Smooth muscle cell (in vitro differentiated cells): ENCODE data around the gene FBXW2. TPM values are rescaled to one million over a fixed set of nuclear protein-coding genes. Genes with fewer than 3 reads are reported as not detected.

Source experiments
- DNase-seq: peaks from one replicate; lab custom pipeline; 2025; ENCODE audit not compliant: unreplicated experiment; lab: John Stamatoyannopoulos, UW
- H2AFZ ChIP-seq: fragments of 200-600 bp; sonication (generic); 2 replicates; pipeline ENCODE4 v1.6.0; 2016; ENCODE audit warnings: antibody characterized with exemption, low read depth, mild to moderate bottlenecking
- H3F3A ChIP-seq: fragments of 200-600 bp; sonication (generic); 2 replicates; pipeline ENCODE4 v1.6.0; 2017; ENCODE audit warnings: antibody characterized with exemption, low read depth
- H3K27ac ChIP-seq: fragments of 200-600 bp; sonication (generic); 2 replicates; pipeline ENCODE4 v1.5.1; 2016; ENCODE audit warnings: low read depth, mild to moderate bottlenecking
- H3K27me3 ChIP-seq: fragments of 200-600 bp; sonication (generic); 2 replicates; pipeline ENCODE4 v1.6.1; 2016; ENCODE audit warnings: low read depth, mild to moderate bottlenecking
- H3K36me3 ChIP-seq: fragments of 200-600 bp; sonication (generic); 2 replicates; pipeline ENCODE4 v1.5.1; 2016; ENCODE audit warnings: low read depth
- H3K4me1 ChIP-seq: fragments of 200-600 bp; sonication (generic); 2 replicates; pipeline ENCODE4 v1.5.1; 2016; ENCODE audit warnings: low read depth
- H3K4me2 ChIP-seq: fragments of 200-600 bp; sonication (generic); 2 replicates; pipeline ENCODE4 v1.6.0; 2016; ENCODE audit warnings: mild to moderate bottlenecking
- H3K4me3 ChIP-seq: fragments of 200-600 bp; sonication (generic); 2 replicates; pipeline ENCODE4 v1.5.1; 2016; ENCODE audit warnings: mild to moderate bottlenecking
- H3K79me2 ChIP-seq: fragments of 200-600 bp; sonication (generic); 2 replicates; pipeline ENCODE4 v1.6.0; 2016; ENCODE audit warnings: low read depth, mild to moderate bottlenecking
- H3K9ac ChIP-seq: fragments of 200-600 bp; sonication (generic); 2 replicates; pipeline ENCODE4 v1.6.0; 2016; ENCODE audit warnings: low read depth
- H3K9me3 ChIP-seq: fragments of 200-600 bp; sonication (generic); replicated peaks from 2 replicates; pipeline ENCODE4 v1.5.1; 2016; ENCODE audit warnings: low read depth
- H4K20me1 ChIP-seq: fragments of 200-600 bp; sonication (generic); 2 replicates; pipeline ENCODE4 v1.6.0; 2016; ENCODE audit warnings: low read depth
- WGBS: methylation state at CpG from one replicate; pipeline ENCODE4 v1.1.7; 2016; ENCODE audit warnings: low lambda C conversion rate; 5-methylcytosine and 5-hydroxymethylcytosine counted together
- polyA plus RNA-seq: library from polyadenylated mRNA; unstranded; fragments of >200 nt; fragmentation: Nextera tagmentation; extraction: Ambion mirVana; gene quantifications from 2 replicates; pipeline ENCODE4 v1.2.1, GENCODE V29; 2016
- total RNA-seq: library from RNA; depleted of rRNA; stranded (reverse); fragments of >200 nt; gene quantifications from 2 replicates; pipeline ENCODE4 v1.2.3, GENCODE V29; 2014
- TF ChIP-seq, protein P1 (sequence below): fragments of 200-600 bp; sonication (generic); IDR thresholded peaks from 2 replicates; pipeline ENCODE4 v1.5.1; 2017; ENCODE audit warnings: borderline replicate concordance, mild to moderate bottlenecking, antibody characterized with exemption; ENCODE audit not compliant: insufficient read depth, poor library complexity, severe bottlenecking

The FBXW2 gene
- total and polyA plus RNA-seq, 2 experiments from 2014 or later = 22.1 to 35.4 TPM

GRCh38 chr9:120830151-120830550, 36.9 kb upstream of the FBXW2 start:
- DNase-seq = no peak
- H4K20me1 ChIP-seq = no peaks in the 10 kb centered on the region
- H3K79me2 ChIP-seq = no peaks in the 10 kb centered on the region
- no peaks in the 10 kb centered on the region for H3K27me3 ChIP-seq
- H3K9me3 ChIP-seq = no peaks in the 10 kb centered on the region
- no peaks in the 10 kb centered on the region for H3K36me3 ChIP-seq
- H3F3A ChIP-seq = no peaks in the 10 kb centered on the region
- H3K9ac ChIP-seq = no peak overlapping the region
- no peak overlapping the region for H3K27ac ChIP-seq
- H3K4me1 ChIP-seq = no peaks in the 10 kb centered on the region
- no peak overlapping the region for H2AFZ ChIP-seq
- WGBS = 96% methylated on average over 3 of the region's 3 CpGs
- TF ChIP-seq, protein P1, sequence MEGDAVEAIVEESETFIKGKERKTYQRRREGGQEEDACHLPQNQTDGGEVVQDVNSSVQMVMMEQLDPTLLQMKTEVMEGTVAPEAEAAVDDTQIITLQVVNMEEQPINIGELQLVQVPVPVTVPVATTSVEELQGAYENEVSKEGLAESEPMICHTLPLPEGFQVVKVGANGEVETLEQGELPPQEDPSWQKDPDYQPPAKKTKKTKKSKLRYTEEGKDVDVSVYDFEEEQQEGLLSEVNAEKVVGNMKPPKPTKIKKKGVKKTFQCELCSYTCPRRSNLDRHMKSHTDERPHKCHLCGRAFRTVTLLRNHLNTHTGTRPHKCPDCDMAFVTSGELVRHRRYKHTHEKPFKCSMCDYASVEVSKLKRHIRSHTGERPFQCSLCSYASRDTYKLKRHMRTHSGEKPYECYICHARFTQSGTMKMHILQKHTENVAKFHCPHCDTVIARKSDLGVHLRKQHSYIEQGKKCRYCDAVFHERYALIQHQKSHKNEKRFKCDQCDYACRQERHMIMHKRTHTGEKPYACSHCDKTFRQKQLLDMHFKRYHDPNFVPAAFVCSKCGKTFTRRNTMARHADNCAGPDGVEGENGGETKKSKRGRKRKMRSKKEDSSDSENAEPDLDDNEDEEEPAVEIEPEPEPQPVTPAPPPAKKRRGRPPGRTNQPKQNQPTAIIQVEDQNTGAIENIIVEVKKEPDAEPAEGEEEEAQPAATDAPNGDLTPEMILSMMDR = no peak
- H3K4me2 ChIP-seq = no peak overlapping the region
- no peak overlapping the region for H3K4me3 ChIP-seq

GRCh38 chr9:120829650-120830049, 36.4 kb upstream of the FBXW2 start:
- TF ChIP-seq, protein P1 = no peak
- Histone ChIP-seq H3K4me1 (no peaks in the 10 kb centered on the region), H3F3A (no peaks in the 10 kb centered on the region), H3K36me3 (no peaks in the 10 kb centered on the region), H3K4me2 (no peak overlapping the region), H2AFZ (no peak overlapping the region), H3K9me3 (no peaks in the 10 kb centered on the region), H3K9ac (no peak overlapping the region), H3K27me3 (no peaks in the 10 kb centered on the region), H3K27ac (no peak overlapping the region), H3K79me2 (no peaks in the 10 kb centered on the region), H4K20me1 (no peaks in the 10 kb centered on the region), H3K4me3 (no peak overlapping the region)
- 87% methylated on average over 1 of the region's 1 CpG for WGBS
- DNase-seq = no peak

DNA sequence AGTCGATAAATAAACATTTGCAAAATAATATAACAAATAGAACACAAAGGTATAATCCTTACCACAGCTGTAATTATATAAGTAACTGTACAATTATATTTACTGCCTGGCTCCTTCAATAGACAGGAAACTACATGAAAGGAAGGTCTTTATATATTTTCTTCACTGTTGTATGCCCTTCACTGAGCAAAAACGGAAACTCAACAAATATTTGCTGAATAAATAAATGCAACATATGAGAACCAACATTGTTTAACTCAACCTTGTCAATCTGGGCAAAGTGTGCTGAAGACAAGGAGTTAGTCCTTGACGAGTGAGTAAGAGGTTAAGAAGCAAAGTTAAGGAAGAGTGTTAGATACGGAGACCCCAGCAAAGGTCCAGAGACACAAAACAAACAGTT, 26.9 kb upstream of the FBXW2 start:
- no peak overlapping the region for H3K9ac ChIP-seq
- H3K4me3 ChIP-seq = no peak overlapping the region
- no peaks in the 10 kb centered on the region for H3K4me1 ChIP-seq
- no peaks in the 10 kb centered on the region for H3F3A ChIP-seq
- DNase-seq = no peak
- no peaks in the 10 kb centered on the region for H3K79me2 ChIP-seq
- H3K27ac ChIP-seq = no peak overlapping the region
- no peaks in the 10 kb centered on the region for H4K20me1 ChIP-seq
- no peak overlapping the region for H2AFZ ChIP-seq
- TF ChIP-seq, protein P1 = no peak
- no peaks in the 10 kb centered on the region for H3K9me3 ChIP-seq
- no peaks in the 10 kb centered on the region for H3K27me3 ChIP-seq
- WGBS = 91% methylated on average over 4 of the region's 4 CpGs
- no peak overlapping the region for H3K4me2 ChIP-seq
- no peaks in the 10 kb centered on the region for H3K36me3 ChIP-seq

- Histone ChIP-seq H3K36me3 (no peaks in the 10 kb centered on the region), H4K20me1 (no peaks in the 10 kb centered on the region), H2AFZ (no peak overlapping the region), H3K4me1 (no peaks in the 10 kb centered on the region), H3K4me2 (no peak overlapping the region), H3K79me2 (no peaks in the 10 kb centered on the region), H3K27ac (no peak overlapping the region), H3K9me3 (no peaks in the 10 kb centered on the region), H3K4me3 (no peak overlapping the region), H3K27me3 (no peaks in the 10 kb centered on the region), H3K9ac (no peak overlapping the region), H3F3A (no peaks in the 10 kb centered on the region)
- WGBS = 86% methylated on average over 1 of the region's 1 CpG
- DNase-seq = no peak
- TF ChIP-seq, protein P1 = no peak
Observed at GRCh38 chr9:120818595-120818994, 25.4 kb upstream of the FBXW2 start.
